Vagina (tissue), 2 donors: Measurements from ENCODE around the gene ATP6V0E1. TPM values are rescaled to one million over a fixed set of nuclear protein-coding genes. Genes with fewer than 3 reads are reported as not detected.

Source experiments
- DNase-seq, 2 donors: peaks; one replicate each; pipeline ENCODE4 v3.0.0-alpha.2; 2017; ENCODE audit errors: extremely low spot score in 2 of 2
- H3K27ac ChIP-seq: fragments of 200-600 bp; sonication (generic); one replicate; pipeline ENCODE4 v1.5.1; 2019
- H3K27me3 ChIP-seq: fragments of 200-600 bp; sonication (generic); one replicate; pipeline ENCODE4 v1.5.1; 2019
- H3K36me3 ChIP-seq, 2 donors: fragments of 200-600 bp; sonication (generic); one replicate each; pipeline ENCODE4 v1.5.1; 2017 to 2019
- H3K4me1 ChIP-seq: fragments of 200-600 bp; sonication (generic); one replicate; pipeline ENCODE4 v1.5.1; 2019
- H3K4me3 ChIP-seq, 2 donors: fragments of 200-600 bp; sonication (generic); 1 replicate in 1 of 2; 2 replicates in 1 of 2; pipeline ENCODE4 v1.5.1; 2016 to 2019
- H3K9me3 ChIP-seq: fragments of 200-600 bp; sonication (generic); one replicate; pipeline ENCODE4 v1.5.1; 2019
- CTCF ChIP-seq, 3 experiments: fragments of 450-650 bp in 2 of 3; fragments of 200-600 bp in 1 of 3; sonication (generic) in 1 of 3; IDR thresholded peaks; one replicate each; pipeline ENCODE4 v1.5.1; 2017 to 2019; ENCODE audit warnings: antibody characterized with exemption in 3 of 3, mild to moderate bottlenecking in 2 of 3, moderate library complexity in 2 of 3
- POLR2A ChIP-seq, 2 donors: fragments of 450-650 bp; IDR thresholded peaks; one replicate each; pipeline ENCODE4 v1.6.1; 2017; ENCODE audit warnings: antibody characterized with exemption in 2 of 2, mild to moderate bottlenecking in 2 of 2, moderate library complexity in 2 of 2
- POLR2AphosphoS5 ChIP-seq, 2 donors: sonication (generic); formaldehyde crosslinking; IDR thresholded peaks; one replicate each; pipeline ENCODE4 v1.9.0; 2017; ENCODE audit warnings: antibody characterized with exemption in 2 of 2, mild to moderate bottlenecking in 2 of 2, low read depth in 1 of 2; ENCODE audit not compliant: insufficient read depth in 1 of 2
- intact Hi-C: fragments of 100-400 bp; cut with DNase I; formaldehyde crosslinking; loops from one replicate; pipeline ENCODE4 v1.15.1; 2023
- total RNA-seq: library from RNA; depleted of rRNA; stranded (reverse); fragments of >200 nt; gene quantifications from one replicate; pipeline ENCODE4 v1.2.3, GENCODE V29; 2016

Gene ATP6V0E1
- total RNA-seq, 1 donor from 2014 or later: 121 TPM

- H3K4me1 ChIP-seq: no peaks in the 10 kb centered on the region
- peaks cover 0 to 49% of the 10 kb centered on the region in 2 donors for H3K36me3 ChIP-seq
- no peak overlapping the region for H3K4me3 ChIP-seq
- H3K9me3 ChIP-seq: no peaks in the 10 kb centered on the region
- DNase-seq: no peak
- TF ChIP-seq POLR2A (IDR thresholded peaks at IDR 0.05) (no peak), CTCF (IDR thresholded peaks at IDR 0.05) (no peak), POLR2AphosphoS5 (IDR thresholded peaks at IDR 0.05; ENCODE audit: insufficient read depth in 1 of 2, low read depth in 1 of 2) (no peak)
- no peak overlapping the region for H3K27ac ChIP-seq
- no peaks in the 10 kb centered on the region for H3K27me3 ChIP-seq
- intact Hi-C loops: no loop called here
These were observed 43.8 kb upstream of the ATP6V0E1 start for GRCh38 chr5:172939611-172940267.

- no peak overlapping the region for H3K27ac ChIP-seq
- no peaks in the 10 kb centered on the region for H3K4me1 ChIP-seq
- H3K9me3 ChIP-seq: no peaks in the 10 kb centered on the region
- intact Hi-C loops: no loop called here
- no peaks in the 10 kb centered on the region for H3K27me3 ChIP-seq
- H3K36me3 ChIP-seq: peaks cover 0 to 41% of the 10 kb centered on the region in 2 donors
- no peak overlapping the region for H3K4me3 ChIP-seq
- DNase-seq: no peak
- TF ChIP-seq POLR2A (IDR thresholded peaks at IDR 0.05) (no peak), CTCF (IDR thresholded peaks at IDR 0.05) (no peak), POLR2AphosphoS5 (IDR thresholded peaks at IDR 0.05; ENCODE audit: insufficient read depth in 1 of 2, low read depth in 1 of 2) (no peak)
These were observed 43.1 kb upstream of the ATP6V0E1 start for GRCh38 chr5:172940268-172941066.

- DNase-seq: no peak
- Histone ChIP-seq H3K4me3 (no peak overlapping the region), H3K4me1 (no peaks in the 10 kb centered on the region), H3K36me3 (peaks cover 0 to 41% of the 10 kb centered on the region in 2 donors), H3K27ac (no peak overlapping the region), H3K27me3 (no peaks in the 10 kb centered on the region), H3K9me3 (no peaks in the 10 kb centered on the region)
- intact Hi-C loops: no loop called here
- no peak for TF ChIP-seq CTCF (IDR thresholded peaks at IDR 0.05)
- TF ChIP-seq POLR2A (IDR thresholded peaks at IDR 0.05): no peak
- no peak for TF ChIP-seq POLR2AphosphoS5 (IDR thresholded peaks at IDR 0.05; ENCODE audit: insufficient read depth in 1 of 2, low read depth in 1 of 2)
These were observed 42.5 kb upstream of the ATP6V0E1 start for GRCh38 chr5:172941067-172941516.

GRCh38 chr5:172942556-172942955 is 41.0 kb upstream of the ATP6V0E1 start:
- Histone ChIP-seq H3K27me3 (no peaks in the 10 kb centered on the region), H3K4me1 (no peaks in the 10 kb centered on the region), H3K4me3 (no peak overlapping the region), H3K27ac (no peak overlapping the region), H3K36me3 (peaks cover 0 to 36% of the 10 kb centered on the region in 2 donors), H3K9me3 (no peaks in the 10 kb centered on the region)
- TF ChIP-seq CTCF (IDR thresholded peaks at IDR 0.05) (no peak), POLR2A (IDR thresholded peaks at IDR 0.05) (no peak), POLR2AphosphoS5 (IDR thresholded peaks at IDR 0.05; ENCODE audit: insufficient read depth in 1 of 2, low read depth in 1 of 2) (no peak)
- intact Hi-C loops: no loop called here
- DNase-seq: no peak
